ENCODE measurements around the gene BIN1. TPM values are rescaled to one million over a fixed set of nuclear protein-coding genes. Genes with fewer than 3 reads are reported as not detected.

The BIN1 gene
- total RNA-seq, 4 donors from 2014 or later: 1,150 to 2,167 (median 1,736) TPM

DNA sequence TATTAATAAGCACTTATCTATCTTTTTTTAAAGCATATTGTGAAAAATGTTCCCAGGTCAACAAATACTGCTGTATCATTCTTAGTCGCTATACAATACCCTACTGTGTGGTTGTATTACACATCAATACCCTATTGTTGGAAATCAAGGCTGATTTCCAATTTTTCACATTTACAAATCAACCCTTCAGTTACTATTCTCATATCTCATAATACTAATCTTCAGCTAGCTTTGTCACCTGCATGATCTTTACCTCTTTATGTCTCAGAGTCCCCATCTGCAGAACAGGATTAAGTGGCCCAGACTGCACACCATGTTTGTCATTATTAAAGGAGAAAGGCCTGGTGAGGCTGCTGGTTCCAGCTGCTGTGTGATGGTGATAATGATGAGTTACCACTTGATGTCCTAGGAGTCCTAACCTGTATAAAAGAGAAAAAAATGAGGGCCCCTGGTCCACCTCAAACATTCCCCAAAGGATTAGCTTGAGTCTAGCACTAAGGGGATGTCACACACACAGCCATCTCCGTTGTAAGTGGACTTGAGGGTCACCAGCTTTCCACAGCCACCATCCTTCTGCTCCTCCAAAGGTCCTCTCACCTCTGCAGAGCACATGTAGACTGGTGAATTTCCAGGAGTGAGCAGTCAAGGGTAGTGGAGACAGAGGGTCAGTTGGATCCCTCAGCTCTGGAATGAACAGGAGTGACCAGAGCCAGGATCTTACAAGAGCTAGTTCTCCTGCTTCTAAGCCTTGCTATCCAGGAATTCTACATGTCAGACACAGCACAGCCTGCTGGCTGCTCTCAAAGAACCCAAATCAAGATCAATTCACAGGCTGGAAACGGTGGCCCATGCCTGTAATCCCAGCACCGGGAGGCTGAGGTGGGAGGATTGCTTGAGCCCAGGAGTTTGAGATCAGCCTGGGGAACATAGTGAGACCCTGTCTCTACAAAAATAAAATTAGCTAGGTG, 36.0 kb upstream of the BIN1 start:
- in situ Hi-C loops (cut with MboI; ENCODE audit: low sequenced_read_pairs in 4 of 4): no loop called here
- H3K4me1 ChIP-seq: peaks cover 49 to 54% of the 10 kb centered on the region in 2 donors
- H3K36me3 ChIP-seq: no peaks in the 10 kb centered on the region
- H3K9me3 ChIP-seq: no peaks in the 10 kb centered on the region
- no peak for TF ChIP-seq POLR2A (IDR thresholded peaks at IDR 0.05)
- TF ChIP-seq, protein P1, sequence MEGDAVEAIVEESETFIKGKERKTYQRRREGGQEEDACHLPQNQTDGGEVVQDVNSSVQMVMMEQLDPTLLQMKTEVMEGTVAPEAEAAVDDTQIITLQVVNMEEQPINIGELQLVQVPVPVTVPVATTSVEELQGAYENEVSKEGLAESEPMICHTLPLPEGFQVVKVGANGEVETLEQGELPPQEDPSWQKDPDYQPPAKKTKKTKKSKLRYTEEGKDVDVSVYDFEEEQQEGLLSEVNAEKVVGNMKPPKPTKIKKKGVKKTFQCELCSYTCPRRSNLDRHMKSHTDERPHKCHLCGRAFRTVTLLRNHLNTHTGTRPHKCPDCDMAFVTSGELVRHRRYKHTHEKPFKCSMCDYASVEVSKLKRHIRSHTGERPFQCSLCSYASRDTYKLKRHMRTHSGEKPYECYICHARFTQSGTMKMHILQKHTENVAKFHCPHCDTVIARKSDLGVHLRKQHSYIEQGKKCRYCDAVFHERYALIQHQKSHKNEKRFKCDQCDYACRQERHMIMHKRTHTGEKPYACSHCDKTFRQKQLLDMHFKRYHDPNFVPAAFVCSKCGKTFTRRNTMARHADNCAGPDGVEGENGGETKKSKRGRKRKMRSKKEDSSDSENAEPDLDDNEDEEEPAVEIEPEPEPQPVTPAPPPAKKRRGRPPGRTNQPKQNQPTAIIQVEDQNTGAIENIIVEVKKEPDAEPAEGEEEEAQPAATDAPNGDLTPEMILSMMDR (IDR thresholded peaks at IDR 0.05 in 4 of 5, conservative IDR thresholded peaks at IDR 0.05 in 1 of 5): no peak
- peak overlapping the region; percentile 89 to 99 (median 96) for H3K27ac ChIP-seq
- ATAC-seq (no peak), DNase-seq (no peak)
- intact Hi-C loops (cut with DNase I; ENCODE audit: low total_unique reads): loop anchor here (1.0 kb wide), 1 partner anchor 35 kb away; no protein-coding TSS in a partner anchor
- no peak overlapping the region for H3K4me3 ChIP-seq
- H3K27me3 ChIP-seq: no peaks in the 10 kb centered on the region

DNA sequence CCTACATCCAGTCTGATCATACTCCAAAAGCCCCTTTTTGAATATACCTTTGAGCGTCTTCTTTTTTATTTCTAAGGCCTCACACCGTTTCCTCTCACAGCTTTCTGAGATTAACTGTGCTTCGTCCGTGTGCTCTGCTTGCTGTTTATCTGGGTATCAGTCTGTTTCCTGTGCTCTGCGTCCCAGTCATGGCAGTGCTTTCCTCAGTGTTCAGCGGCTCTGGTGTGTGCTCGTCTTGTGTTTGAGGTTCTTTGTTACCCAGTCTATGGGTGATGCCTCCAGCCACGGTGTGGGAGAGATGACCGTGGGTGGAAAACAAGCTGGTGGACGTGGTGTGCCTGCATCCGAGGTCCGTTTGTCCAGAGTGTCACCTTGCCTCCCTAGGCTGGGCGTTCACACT, 33.6 kb upstream of the BIN1 start:
- TF ChIP-seq POLR2A (IDR thresholded peaks at IDR 0.05): no peak
- TF ChIP-seq, protein P1 (IDR thresholded peaks at IDR 0.05 in 4 of 5, conservative IDR thresholded peaks at IDR 0.05 in 1 of 5): no peak
- Histone ChIP-seq H3K9me3 (no peaks in the 10 kb centered on the region), H3K27me3 (no peaks in the 10 kb centered on the region), H3K4me1 (peaks cover 28 to 34% of the 10 kb centered on the region in 2 donors), H3K27ac (no peak overlapping the region), H3K4me3 (no peak overlapping the region), H3K36me3 (no peaks in the 10 kb centered on the region)
- no peak for DNase-seq
- intact Hi-C loops (cut with DNase I; ENCODE audit: low total_unique reads) (no loop called here), in situ Hi-C loops (cut with MboI; ENCODE audit: low sequenced_read_pairs in 4 of 4) (no loop called here)
- ATAC-seq: no peak

DNA sequence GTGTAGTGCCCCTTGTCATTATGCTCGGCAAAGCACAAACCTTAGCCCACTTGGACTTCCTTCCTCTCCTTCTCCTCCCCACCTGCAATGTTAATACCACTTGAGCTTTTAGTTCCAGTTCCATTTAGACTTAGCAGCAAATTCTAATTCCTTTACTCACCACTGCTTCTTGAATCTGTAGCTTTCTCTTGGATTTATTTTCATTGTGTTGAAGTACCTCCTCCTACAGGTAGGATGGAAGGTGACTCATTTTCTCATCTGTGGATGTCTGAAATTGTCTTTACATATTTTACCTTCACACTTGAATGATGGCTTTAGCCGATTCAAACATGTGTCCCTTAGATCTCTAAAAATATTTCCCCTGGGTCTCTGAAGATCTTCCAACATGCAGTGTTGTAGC, 32.8 kb upstream of the BIN1 start:
- Histone ChIP-seq H3K27ac (no peak overlapping the region), H3K27me3 (no peaks in the 10 kb centered on the region), H3K4me3 (no peak overlapping the region), H3K4me1 (peaks cover 29 to 34% of the 10 kb centered on the region in 2 donors), H3K9me3 (no peaks in the 10 kb centered on the region), H3K36me3 (no peaks in the 10 kb centered on the region)
- intact Hi-C loops (cut with DNase I; ENCODE audit: low total_unique reads): no loop called here
- DNase-seq (no peak), ATAC-seq (no peak)
- TF ChIP-seq, protein P1 (IDR thresholded peaks at IDR 0.05 in 4 of 5, conservative IDR thresholded peaks at IDR 0.05 in 1 of 5): no peak
- TF ChIP-seq POLR2A (IDR thresholded peaks at IDR 0.05): no peak
- in situ Hi-C loops (cut with MboI; ENCODE audit: low sequenced_read_pairs in 4 of 4): no loop called here

DNA sequence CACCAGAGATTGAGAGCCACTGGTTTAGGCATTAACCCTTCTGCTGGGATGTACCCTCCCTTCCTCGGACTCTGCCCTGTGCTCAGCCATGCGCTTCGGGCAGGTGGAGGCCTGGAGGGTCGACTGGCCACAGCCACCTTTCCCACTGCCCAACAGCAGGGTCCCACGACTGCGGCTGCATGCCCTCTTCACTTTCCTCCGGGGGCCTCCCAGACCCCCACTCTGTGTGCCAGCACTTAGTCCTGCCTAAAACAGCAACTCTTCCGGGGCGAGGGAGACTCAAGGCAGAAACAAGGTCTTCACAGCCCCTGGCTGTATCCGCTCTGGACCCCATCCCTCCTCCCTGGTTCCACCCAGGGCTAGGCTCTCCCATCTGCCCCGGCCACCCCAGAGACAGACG, 31.3 kb upstream of the BIN1 start:
- Histone ChIP-seq H3K4me1 (peaks cover 15 to 19% of the 10 kb centered on the region in 2 donors), H3K27me3 (no peaks in the 10 kb centered on the region), H3K36me3 (no peaks in the 10 kb centered on the region), H3K4me3 (no peak overlapping the region), H3K27ac (no peak overlapping the region), H3K9me3 (no peaks in the 10 kb centered on the region)
- intact Hi-C loops (cut with DNase I; ENCODE audit: low total_unique reads): no loop called here
- in situ Hi-C loops (cut with MboI; ENCODE audit: low sequenced_read_pairs in 4 of 4): no loop called here
- no peak for TF ChIP-seq POLR2A (IDR thresholded peaks at IDR 0.05)
- TF ChIP-seq, protein P1 (IDR thresholded peaks at IDR 0.05 in 4 of 5, conservative IDR thresholded peaks at IDR 0.05 in 1 of 5): no peak
- no peak for ATAC-seq
- DNase-seq: no peak

All from gastrocnemius medialis (tissue), 4 donors.